ENCODE measurements around the gene OSBPL3.

DNA sequence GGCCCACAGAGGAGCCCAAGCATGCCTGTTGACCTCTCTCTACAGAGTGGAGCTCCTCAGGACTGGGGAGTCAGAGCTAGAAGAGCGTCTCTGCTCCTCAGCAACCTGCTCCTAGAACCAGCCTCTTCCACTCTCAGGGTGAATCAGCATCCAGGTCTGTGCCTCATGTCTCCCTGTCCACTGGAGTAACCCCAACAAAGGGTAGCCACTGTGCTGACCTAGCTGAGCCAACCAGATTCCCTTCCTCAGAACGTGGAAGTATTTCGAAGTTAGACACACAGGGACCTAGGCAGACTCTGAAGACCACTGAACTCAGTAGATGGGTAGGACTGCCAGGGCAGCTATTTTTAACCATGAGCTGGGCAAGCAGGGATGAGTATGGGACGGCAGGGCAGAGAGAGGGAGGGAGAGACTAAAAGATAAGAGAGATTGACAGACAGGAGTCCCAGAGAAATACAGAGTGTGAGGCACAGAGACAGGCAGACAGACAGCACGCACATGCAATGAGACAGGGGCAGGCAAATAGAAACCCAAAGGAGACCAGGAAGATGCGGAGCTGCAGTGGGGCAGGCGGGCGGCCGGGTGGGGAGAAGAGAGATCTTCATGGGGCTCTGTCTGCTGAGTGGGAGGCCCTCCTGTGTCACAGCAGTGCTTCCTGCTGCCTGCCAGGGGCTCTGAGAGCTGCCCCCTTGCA, 56.7 kb downstream of the OSBPL3 start:
- TF ChIP-seq, protein P1, sequence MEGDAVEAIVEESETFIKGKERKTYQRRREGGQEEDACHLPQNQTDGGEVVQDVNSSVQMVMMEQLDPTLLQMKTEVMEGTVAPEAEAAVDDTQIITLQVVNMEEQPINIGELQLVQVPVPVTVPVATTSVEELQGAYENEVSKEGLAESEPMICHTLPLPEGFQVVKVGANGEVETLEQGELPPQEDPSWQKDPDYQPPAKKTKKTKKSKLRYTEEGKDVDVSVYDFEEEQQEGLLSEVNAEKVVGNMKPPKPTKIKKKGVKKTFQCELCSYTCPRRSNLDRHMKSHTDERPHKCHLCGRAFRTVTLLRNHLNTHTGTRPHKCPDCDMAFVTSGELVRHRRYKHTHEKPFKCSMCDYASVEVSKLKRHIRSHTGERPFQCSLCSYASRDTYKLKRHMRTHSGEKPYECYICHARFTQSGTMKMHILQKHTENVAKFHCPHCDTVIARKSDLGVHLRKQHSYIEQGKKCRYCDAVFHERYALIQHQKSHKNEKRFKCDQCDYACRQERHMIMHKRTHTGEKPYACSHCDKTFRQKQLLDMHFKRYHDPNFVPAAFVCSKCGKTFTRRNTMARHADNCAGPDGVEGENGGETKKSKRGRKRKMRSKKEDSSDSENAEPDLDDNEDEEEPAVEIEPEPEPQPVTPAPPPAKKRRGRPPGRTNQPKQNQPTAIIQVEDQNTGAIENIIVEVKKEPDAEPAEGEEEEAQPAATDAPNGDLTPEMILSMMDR (IDR thresholded peaks at IDR 0.05; ENCODE audit: extremely low read depth in 1 of 2, insufficient read depth in 1 of 2, low read depth in 1 of 2, low read length in 2 of 2) = no peak
- no peak for TF ChIP-seq JUN (IDR thresholded peaks at IDR 0.05; ENCODE audit: borderline replicate concordance, insufficient read depth, insufficient read length, low read depth)
- no peak for TF ChIP-seq EZH2 (IDR thresholded peaks at IDR 0.05; ENCODE audit: borderline replicate concordance, low read depth, low read length, severe bottlenecking)
- no peak for TF ChIP-seq MAX (IDR thresholded peaks at IDR 0.05; ENCODE audit: insufficient read depth, insufficient read length)
- no peak for TF ChIP-seq POLR2AphosphoS5 (IDR thresholded peaks at IDR 0.05; ENCODE audit: insufficient read depth, low read depth, low read length)
- TF ChIP-seq POLR2A (IDR thresholded peaks at IDR 0.05; ENCODE audit: low read depth, low read length) = no peak
- no peak for TF ChIP-seq FOS (IDR thresholded peaks at IDR 0.05; ENCODE audit: borderline replicate concordance, insufficient read depth, low read length)
- TF ChIP-seq MYC (IDR thresholded peaks at IDR 0.05; ENCODE audit: low read depth, low read length) = no peak

Measured in endothelial cell of umbilical vein (primary cell).